BLaER1 (cell line): ENCODE data around the gene MAP3K5.
"Not testable (repeated sequence)": the region's sequence is repeated elsewhere in the genome, so short reads cannot be mapped to it uniquely, and the experiment has no call there.

Experiments
- H3K27ac ChIP-seq: shearing (Covaris generic); formaldehyde crosslinking; 2 replicates; pipeline ENCODE4 v1.8.1; 2022
- H3K27me3 ChIP-seq: shearing (Covaris generic); formaldehyde crosslinking; 2 replicates; pipeline ENCODE4 v1.8.1; 2022
- H3K36me3 ChIP-seq: shearing (Covaris generic); formaldehyde crosslinking; 2 replicates; pipeline ENCODE4 v1.8.1; 2022
- H3K4me1 ChIP-seq: shearing (Covaris generic); formaldehyde crosslinking; 2 replicates; pipeline ENCODE4 v1.8.1; 2022
- H3K4me2 ChIP-seq: shearing (Covaris generic); formaldehyde crosslinking; 2 replicates; pipeline ENCODE4 v1.8.1; 2022
- H3K4me3 ChIP-seq: shearing (Covaris generic); formaldehyde crosslinking; 2 replicates; pipeline ENCODE4 v1.8.1; 2022
- H3K9ac ChIP-seq: shearing (Covaris generic); formaldehyde crosslinking; 2 replicates; pipeline ENCODE4 v1.8.1; 2022
- H3K9me3 ChIP-seq: shearing (Covaris generic); formaldehyde crosslinking; 2 replicates; pipeline ENCODE4 v1.8.1; 2022
- H4K20me1 ChIP-seq: shearing (Covaris generic); formaldehyde crosslinking; 2 replicates; pipeline ENCODE4 v1.8.1; 2022
- Cebpa-rat ChIP-seq: shearing (Covaris generic); IDR thresholded peaks from 2 replicates; pipeline ENCODE4 v1.8.1; 2022

The MAP3K5 gene

DNA sequence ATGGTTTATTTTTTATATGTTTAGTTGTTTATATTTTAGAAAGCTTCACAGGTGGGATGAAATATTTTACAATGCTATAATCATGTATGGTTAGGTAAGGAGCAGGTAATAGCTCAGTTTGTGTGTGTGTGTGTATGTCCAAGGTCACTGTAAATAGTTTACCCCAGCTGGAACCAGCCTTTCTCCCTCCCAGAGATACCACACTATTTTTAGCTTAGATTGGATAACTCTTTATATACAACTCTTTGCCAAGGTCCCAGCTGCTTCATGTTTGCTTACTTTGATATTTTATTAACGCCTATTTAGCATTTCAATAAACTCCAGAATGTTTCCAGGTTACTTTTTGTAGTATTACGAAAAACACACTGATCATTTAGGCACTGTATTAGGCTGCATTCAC lies 28.3 kb upstream of the MAP3K5 start:
- Histone ChIP-seq H3K27me3 (no peaks in the 10 kb centered on the region), H3K9me3 (0 out of 2 replicates have a peak, but pooled peaks cover 3% of the 10 kb centered on the region), H4K20me1 (no peaks in the 10 kb centered on the region), H3K27ac (no peak overlapping the region), H3K4me2 (no peak overlapping the region), H3K9ac (no peak overlapping the region), H3K4me1 (peaks cover 18% of the 10 kb centered on the region), H3K4me3 (no peak overlapping the region), H3K36me3 (peaks cover 6% of the 10 kb centered on the region; the same call in 1 of the 2 replicates)
- no peak for TF ChIP-seq Cebpa-rat

DNA sequence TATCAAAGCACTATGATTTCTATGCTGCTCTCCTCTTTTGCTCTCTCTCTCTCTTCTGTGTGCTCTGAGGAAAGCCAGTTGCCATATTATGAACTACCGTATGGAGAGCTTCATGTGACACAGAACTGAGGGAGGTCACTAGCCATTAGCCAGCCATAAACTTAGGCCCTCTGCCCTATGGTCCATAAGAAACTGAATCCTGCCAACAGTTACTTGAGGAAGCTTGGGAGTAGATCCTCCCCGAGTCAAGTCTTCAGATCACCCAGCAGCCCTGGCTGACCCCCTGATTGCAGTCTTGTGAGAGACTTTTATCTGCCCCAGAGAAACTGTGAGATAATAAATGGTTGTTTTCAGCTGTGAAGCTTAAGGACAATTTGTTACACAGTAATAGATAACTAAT lies 24.4 kb upstream of the MAP3K5 start:
- Histone ChIP-seq H3K4me3 (no peak overlapping the region), H3K36me3 (no peaks in the 10 kb centered on the region), H3K4me2 (no peak overlapping the region), H3K9ac (no peak overlapping the region), H3K4me1 (peaks cover 8% of the 10 kb centered on the region), H3K9me3 (0 out of 2 replicates have a peak, but pooled peaks cover 3% of the 10 kb centered on the region), H3K27me3 (no peaks in the 10 kb centered on the region), H4K20me1 (no peaks in the 10 kb centered on the region), H3K27ac (no peak overlapping the region)
- no peak for TF ChIP-seq Cebpa-rat

GRCh38 chr6:136815608-136816007 lies 23.3 kb upstream of the MAP3K5 start:
- not testable (repeated sequence) for H3K9me3 ChIP-seq, H3K4me2 ChIP-seq, H3K27ac ChIP-seq, H3K4me1 ChIP-seq, H3K9ac ChIP-seq, H3K36me3 ChIP-seq, H3K4me3 ChIP-seq, H4K20me1 ChIP-seq, H3K27me3 ChIP-seq

DNA sequence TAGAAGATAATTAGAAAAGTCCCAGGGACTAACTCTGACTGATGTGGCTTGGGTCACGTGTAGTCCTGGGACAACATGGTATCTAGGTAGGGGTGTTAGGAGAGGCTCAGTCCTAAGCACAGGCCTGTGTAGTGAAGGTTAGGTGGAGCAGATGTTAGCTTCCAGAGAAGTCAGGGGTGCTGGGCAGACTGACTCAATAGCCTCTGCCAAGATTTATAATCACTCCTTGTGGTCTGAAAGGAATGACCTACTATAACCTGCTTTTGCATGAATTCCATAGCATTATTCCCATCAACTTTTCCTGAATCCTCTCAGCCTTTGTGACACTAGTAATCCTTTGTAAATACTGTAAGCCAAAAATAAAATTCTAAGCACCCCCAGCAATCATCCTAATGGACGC lies 19.9 kb upstream of the MAP3K5 start:
- no peaks in the 10 kb centered on the region for H3K4me1 ChIP-seq
- H3K9me3 ChIP-seq: 0 out of 2 replicates have a peak, but pooled peaks cover 3% of the 10 kb centered on the region
- no peak overlapping the region for H3K27ac ChIP-seq
- H3K4me3 ChIP-seq: no peak overlapping the region
- TF ChIP-seq Cebpa-rat: no peak
- no peaks in the 10 kb centered on the region for H3K27me3 ChIP-seq
- H3K9ac ChIP-seq: no peak overlapping the region
- H3K36me3 ChIP-seq: no peaks in the 10 kb centered on the region
- no peaks in the 10 kb centered on the region for H4K20me1 ChIP-seq
- no peak overlapping the region for H3K4me2 ChIP-seq

DNA sequence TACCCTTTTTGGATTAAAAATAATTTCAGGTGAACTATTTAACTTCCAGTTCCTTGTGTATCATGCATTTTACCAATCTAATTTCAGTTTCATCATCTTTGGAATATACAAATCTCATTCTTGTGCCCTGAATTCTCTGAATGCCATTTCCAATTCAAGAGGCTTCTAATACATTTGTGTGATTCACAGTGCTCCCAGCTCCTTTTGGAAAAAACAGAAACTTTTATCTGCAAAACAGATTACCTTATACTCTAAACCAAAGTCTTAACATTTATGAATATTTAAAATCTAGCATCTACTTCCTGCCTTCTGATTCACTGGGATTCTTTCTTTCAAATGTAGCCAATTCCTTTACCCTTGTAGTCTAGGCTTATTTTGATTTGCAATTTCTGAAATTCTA lies 19.0 kb upstream of the MAP3K5 start:
- H3K27ac ChIP-seq: no peak overlapping the region
- H3K4me2 ChIP-seq: no peak overlapping the region
- H3K9ac ChIP-seq: no peak overlapping the region
- H3K36me3 ChIP-seq: no peaks in the 10 kb centered on the region
- no peak overlapping the region for H3K4me3 ChIP-seq
- no peaks in the 10 kb centered on the region for H4K20me1 ChIP-seq
- no peaks in the 10 kb centered on the region for H3K4me1 ChIP-seq
- H3K27me3 ChIP-seq: no peaks in the 10 kb centered on the region
- 0 out of 2 replicates have a peak, but pooled peaks cover under 1% of the 10 kb centered on the region for H3K9me3 ChIP-seq
- no peak for TF ChIP-seq Cebpa-rat

- no peak overlapping the region for H3K27ac ChIP-seq
- no peaks in the 10 kb centered on the region for H3K36me3 ChIP-seq
- no peak for TF ChIP-seq Cebpa-rat
- H3K9ac ChIP-seq: no peak overlapping the region
- H3K9me3 ChIP-seq: no peaks in the 10 kb centered on the region
- H3K4me2 ChIP-seq: no peak overlapping the region
- no peaks in the 10 kb centered on the region for H3K4me1 ChIP-seq
- H4K20me1 ChIP-seq: no peaks in the 10 kb centered on the region
- no peaks in the 10 kb centered on the region for H3K27me3 ChIP-seq
- no peak overlapping the region for H3K4me3 ChIP-seq
These were observed 17.0 kb upstream of the MAP3K5 start for GRCh38 chr6:136809091-136809860.

DNA sequence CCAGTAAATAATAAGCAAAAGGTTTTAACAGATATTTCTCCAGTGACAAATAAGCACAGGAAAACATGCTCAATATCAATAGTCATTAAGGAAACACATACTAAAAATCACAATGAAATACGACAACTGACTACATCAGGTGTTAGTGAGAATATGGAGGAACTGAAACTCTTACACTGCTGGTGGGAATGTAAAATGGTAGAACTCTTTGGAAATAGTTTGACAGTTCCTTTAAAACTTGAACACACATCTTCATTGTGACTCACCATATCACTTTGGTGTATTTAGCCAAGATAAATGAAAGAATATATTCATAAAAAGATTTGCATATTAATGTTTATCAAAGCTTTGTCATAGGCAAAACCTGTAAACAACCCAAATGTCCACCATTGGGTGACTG lies 11.3 kb upstream of the MAP3K5 start:
- H3K4me1 ChIP-seq: no peaks in the 10 kb centered on the region
- no peaks in the 10 kb centered on the region for H4K20me1 ChIP-seq
- no peak for TF ChIP-seq Cebpa-rat
- no peaks in the 10 kb centered on the region for H3K27me3 ChIP-seq
- H3K4me3 ChIP-seq: no peak overlapping the region
- no peak overlapping the region for H3K4me2 ChIP-seq
- H3K27ac ChIP-seq: no peak overlapping the region
- no peaks in the 10 kb centered on the region for H3K36me3 ChIP-seq
- H3K9me3 ChIP-seq: 0 out of 2 replicates have a peak, but pooled peaks cover 4% of the 10 kb centered on the region
- no peak overlapping the region for H3K9ac ChIP-seq

DNA sequence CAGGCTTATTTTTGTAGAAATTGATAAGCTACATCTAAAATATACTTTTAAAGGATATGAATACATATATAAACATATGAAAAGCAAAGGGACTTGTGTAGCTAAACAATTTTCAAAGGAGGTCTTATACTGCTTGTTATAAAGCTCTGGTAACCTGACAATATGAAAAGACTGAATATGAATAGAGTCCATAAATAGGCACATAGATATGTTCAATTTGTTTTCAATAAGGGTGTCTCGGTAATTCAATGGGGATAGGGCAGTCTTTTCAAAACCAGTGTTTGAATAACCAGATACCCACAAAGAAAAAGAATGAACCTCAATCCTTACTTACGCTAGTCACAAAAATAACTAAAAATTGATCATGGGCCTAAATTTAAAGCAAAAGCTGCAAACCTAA lies 9.3 kb upstream of the MAP3K5 start:
- Histone ChIP-seq H4K20me1 (no peaks in the 10 kb centered on the region), H3K4me2 (no peak overlapping the region), H3K27ac (no peak overlapping the region), H3K36me3 (no peaks in the 10 kb centered on the region), H3K4me3 (no peak overlapping the region), H3K27me3 (no peaks in the 10 kb centered on the region), H3K4me1 (no peaks in the 10 kb centered on the region), H3K9ac (no peak overlapping the region), H3K9me3 (peaks cover 7% of the 10 kb centered on the region; the same call in 1 of the 2 replicates)
- no peak for TF ChIP-seq Cebpa-rat

DNA sequence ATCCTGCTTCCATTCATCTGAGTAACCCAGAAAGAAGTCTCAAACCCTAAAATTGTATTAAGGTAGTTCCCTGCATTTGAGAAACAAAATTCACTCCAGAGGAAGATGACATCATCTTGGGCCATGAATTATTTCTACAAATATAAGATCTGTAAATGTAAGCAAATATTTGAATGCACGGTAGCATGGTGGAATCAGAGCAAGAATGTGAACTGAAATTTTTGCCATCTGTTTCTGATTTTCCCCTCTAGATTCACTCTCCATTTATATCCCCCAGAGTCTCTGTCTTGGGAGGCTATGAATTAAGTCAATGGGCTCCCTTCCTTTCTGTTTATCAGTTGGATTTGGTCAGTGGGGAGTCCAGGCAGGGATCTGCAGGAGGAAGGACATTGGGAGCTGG lies 5.8 kb upstream of the MAP3K5 start:
- Histone ChIP-seq H4K20me1 (no peaks in the 10 kb centered on the region), H3K27me3 (no peaks in the 10 kb centered on the region), H3K36me3 (no peaks in the 10 kb centered on the region), H3K4me3 (no peak overlapping the region), H3K4me2 (no peak overlapping the region), H3K4me1 (peaks cover 8% of the 10 kb centered on the region), H3K27ac (no peak overlapping the region), H3K9ac (no peak overlapping the region), H3K9me3 (peaks cover 5% of the 10 kb centered on the region; the same call in 1 of the 2 replicates)
- no peak for TF ChIP-seq Cebpa-rat

DNA sequence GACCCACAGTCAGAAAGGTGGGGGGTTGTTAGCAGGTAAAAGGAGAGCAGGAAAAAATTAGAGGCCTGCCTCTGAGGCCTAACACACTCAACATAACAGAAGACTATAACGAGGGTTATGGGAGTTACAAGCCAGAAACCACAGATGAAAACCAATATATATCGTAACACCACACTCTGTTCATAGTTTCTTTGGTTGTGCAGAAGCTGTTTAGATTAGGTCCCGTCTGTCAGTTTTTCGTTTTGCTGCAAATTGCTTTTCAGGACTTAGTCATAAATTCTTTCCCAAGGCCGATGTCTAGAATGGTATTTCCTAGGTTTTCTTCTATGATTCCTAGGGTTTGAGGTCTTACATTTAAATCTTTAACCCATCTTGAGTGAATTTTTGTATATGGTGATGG lies 3.7 kb upstream of the MAP3K5 start:
- Histone ChIP-seq H3K9me3 (peaks cover 3% of the 10 kb centered on the region; the same call in 1 of the 2 replicates), H3K27ac (no peak overlapping the region), H3K27me3 (no peaks in the 10 kb centered on the region), H3K9ac (no peak overlapping the region), H4K20me1 (no peaks in the 10 kb centered on the region), H3K4me3 (no peak overlapping the region), H3K4me2 (no peak overlapping the region), H3K4me1 (peaks cover 13% of the 10 kb centered on the region), H3K36me3 (no peaks in the 10 kb centered on the region)
- no peak for TF ChIP-seq Cebpa-rat
